Ectodermal cell (in vitro differentiated cells): ENCODE measurements around the gene CP.

Experiments used
- H3K27ac ChIP-seq: 2 replicates; pipeline ENCODE4 v1.7.0; 2013; ENCODE audit warnings: mild to moderate bottlenecking, low read depth, low read length; ENCODE audit not compliant: insufficient read depth, poor library complexity, severe bottlenecking
- H3K27me3 ChIP-seq: 2 replicates; pipeline ENCODE4 v1.7.0; 2013; ENCODE audit warnings: mild to moderate bottlenecking, low read length; ENCODE audit not compliant: insufficient read depth, control insufficient read depth, poor library complexity, severe bottlenecking
- H3K36me3 ChIP-seq: one replicate; pipeline ENCODE4 v1.7.0; 2013; ENCODE audit warnings: low read length; ENCODE audit not compliant: control insufficient read depth, insufficient read depth
- H3K4me1 ChIP-seq: one replicate; pipeline ENCODE4 v1.7.0; 2013; ENCODE audit warnings: low read length; ENCODE audit not compliant: control insufficient read depth, insufficient read depth
- H3K4me3 ChIP-seq: 2 replicates; pipeline ENCODE4 v1.7.0; 2013; ENCODE audit warnings: low read depth, low read length, control low read depth; ENCODE audit not compliant: insufficient read depth
- H3K9me3 ChIP-seq: 2 replicates; pipeline ENCODE4 v1.7.0; 2013; ENCODE audit warnings: mild to moderate bottlenecking, low read length, moderate library complexity; ENCODE audit not compliant: control insufficient read depth
- WGBS, 2 experiments: methylation state at CpG; one replicate each; pipeline ENCODE4 v1.1.7; 2013; ENCODE audit warnings: missing lambda C conversion rate in 2 of 2; 5-methylcytosine and 5-hydroxymethylcytosine counted together

CP gene

GRCh38 chr3:149131589-149131988 is 90.0 kb downstream of the CP start:
- H3K27ac ChIP-seq: no peak overlapping the region
- no peaks in the 10 kb centered on the region for H3K27me3 ChIP-seq
- no peak overlapping the region for H3K4me3 ChIP-seq
- WGBS, 2 experiments: 89 to 93% methylated on average over 4 of the region's 4 CpGs
- no peaks in the 10 kb centered on the region for H3K4me1 ChIP-seq
- H3K9me3 ChIP-seq: no peaks in the 10 kb centered on the region
- peaks cover 5% of the 10 kb centered on the region for H3K36me3 ChIP-seq

- Histone ChIP-seq H3K4me1 (no peaks in the 10 kb centered on the region), H3K27ac (peak within 1 kb of the TSS; percentile 74), H3K9me3 (no peaks in the 10 kb centered on the region), H3K36me3 (no peaks in the 10 kb centered on the region), H3K4me3 (peak within 1 kb of the TSS; percentile 88), H3K27me3 (no peaks in the 10 kb centered on the region)
- WGBS, 2 experiments: 1% methylated on average over 84 of the region's 84 CpGs
Observed at GRCh38 chr3:149129326-149130205, 92.1 kb downstream of the CP start, which contains the start of gene HPS3. Gene HPS3, plus strand, starts transcription at chr3:149129638. Its CDS starts 86 bp downstream, at chr3:149129724.

GRCh38 chr3:149128821-149129220 is 92.8 kb downstream of the CP start:
- Histone ChIP-seq H3K27me3 (no peaks in the 10 kb centered on the region), H3K9me3 (no peaks in the 10 kb centered on the region), H3K4me1 (no peaks in the 10 kb centered on the region), H3K27ac (no peak overlapping the region), H3K4me3 (peak overlapping the region; percentile 88), H3K36me3 (no peaks in the 10 kb centered on the region)
- WGBS, 2 experiments: 80 to 87% methylated on average over 4 of the region's 4 CpGs

- Histone ChIP-seq H3K27me3 (no peaks in the 10 kb centered on the region), H3K9me3 (no peaks in the 10 kb centered on the region), H3K4me3 (no peak overlapping the region), H3K4me1 (no peaks in the 10 kb centered on the region), H3K36me3 (no peaks in the 10 kb centered on the region), H3K27ac (no peak overlapping the region)
- WGBS, 2 experiments: 87% methylated on average over 2 of the region's 4 CpGs; no CpG with 5 or more reads in 1 of the 2 experiments
Observed at GRCh38 chr3:149122721-149123578, 98.7 kb downstream of the CP start.
